Measurements from ENCODE around the gene KLHL25.

DNA sequence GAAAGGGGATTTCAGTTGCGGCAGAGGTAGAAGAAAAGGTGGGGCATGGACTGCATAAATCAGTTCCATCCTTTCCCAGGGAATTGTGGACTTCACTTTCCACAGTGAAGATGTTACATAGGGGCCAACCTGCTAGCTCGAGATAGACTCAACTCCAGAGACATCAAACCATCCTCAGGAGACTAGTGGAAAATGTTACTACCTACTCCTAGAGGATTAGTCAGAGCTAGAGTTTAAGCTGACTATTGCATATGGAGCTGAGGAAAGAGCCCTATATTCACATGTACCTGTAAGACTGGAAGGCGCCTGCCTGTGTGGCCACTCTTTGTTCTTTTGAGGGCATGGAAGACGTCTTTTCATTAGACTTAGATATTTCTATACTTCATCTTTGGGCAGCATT is 69.2 kb downstream of the KLHL25 start:
- TF ChIP-seq, protein P1, sequence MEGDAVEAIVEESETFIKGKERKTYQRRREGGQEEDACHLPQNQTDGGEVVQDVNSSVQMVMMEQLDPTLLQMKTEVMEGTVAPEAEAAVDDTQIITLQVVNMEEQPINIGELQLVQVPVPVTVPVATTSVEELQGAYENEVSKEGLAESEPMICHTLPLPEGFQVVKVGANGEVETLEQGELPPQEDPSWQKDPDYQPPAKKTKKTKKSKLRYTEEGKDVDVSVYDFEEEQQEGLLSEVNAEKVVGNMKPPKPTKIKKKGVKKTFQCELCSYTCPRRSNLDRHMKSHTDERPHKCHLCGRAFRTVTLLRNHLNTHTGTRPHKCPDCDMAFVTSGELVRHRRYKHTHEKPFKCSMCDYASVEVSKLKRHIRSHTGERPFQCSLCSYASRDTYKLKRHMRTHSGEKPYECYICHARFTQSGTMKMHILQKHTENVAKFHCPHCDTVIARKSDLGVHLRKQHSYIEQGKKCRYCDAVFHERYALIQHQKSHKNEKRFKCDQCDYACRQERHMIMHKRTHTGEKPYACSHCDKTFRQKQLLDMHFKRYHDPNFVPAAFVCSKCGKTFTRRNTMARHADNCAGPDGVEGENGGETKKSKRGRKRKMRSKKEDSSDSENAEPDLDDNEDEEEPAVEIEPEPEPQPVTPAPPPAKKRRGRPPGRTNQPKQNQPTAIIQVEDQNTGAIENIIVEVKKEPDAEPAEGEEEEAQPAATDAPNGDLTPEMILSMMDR (IDR thresholded peaks at IDR 0.05) = no peak
- TF ChIP-seq SIN3A (IDR thresholded peaks at IDR 0.05; ENCODE audit: borderline replicate concordance, insufficient read depth, low read depth, low read length) = no peak
- TF ChIP-seq, protein P2, sequence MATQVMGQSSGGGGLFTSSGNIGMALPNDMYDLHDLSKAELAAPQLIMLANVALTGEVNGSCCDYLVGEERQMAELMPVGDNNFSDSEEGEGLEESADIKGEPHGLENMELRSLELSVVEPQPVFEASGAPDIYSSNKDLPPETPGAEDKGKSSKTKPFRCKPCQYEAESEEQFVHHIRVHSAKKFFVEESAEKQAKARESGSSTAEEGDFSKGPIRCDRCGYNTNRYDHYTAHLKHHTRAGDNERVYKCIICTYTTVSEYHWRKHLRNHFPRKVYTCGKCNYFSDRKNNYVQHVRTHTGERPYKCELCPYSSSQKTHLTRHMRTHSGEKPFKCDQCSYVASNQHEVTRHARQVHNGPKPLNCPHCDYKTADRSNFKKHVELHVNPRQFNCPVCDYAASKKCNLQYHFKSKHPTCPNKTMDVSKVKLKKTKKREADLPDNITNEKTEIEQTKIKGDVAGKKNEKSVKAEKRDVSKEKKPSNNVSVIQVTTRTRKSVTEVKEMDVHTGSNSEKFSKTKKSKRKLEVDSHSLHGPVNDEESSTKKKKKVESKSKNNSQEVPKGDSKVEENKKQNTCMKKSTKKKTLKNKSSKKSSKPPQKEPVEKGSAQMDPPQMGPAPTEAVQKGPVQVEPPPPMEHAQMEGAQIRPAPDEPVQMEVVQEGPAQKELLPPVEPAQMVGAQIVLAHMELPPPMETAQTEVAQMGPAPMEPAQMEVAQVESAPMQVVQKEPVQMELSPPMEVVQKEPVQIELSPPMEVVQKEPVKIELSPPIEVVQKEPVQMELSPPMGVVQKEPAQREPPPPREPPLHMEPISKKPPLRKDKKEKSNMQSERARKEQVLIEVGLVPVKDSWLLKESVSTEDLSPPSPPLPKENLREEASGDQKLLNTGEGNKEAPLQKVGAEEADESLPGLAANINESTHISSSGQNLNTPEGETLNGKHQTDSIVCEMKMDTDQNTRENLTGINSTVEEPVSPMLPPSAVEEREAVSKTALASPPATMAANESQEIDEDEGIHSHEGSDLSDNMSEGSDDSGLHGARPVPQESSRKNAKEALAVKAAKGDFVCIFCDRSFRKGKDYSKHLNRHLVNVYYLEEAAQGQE (IDR thresholded peaks at IDR 0.05; ENCODE audit: insufficient read depth in 1 of 2, low read depth in 2 of 2, low read length in 1 of 2) = no peak
- TF ChIP-seq POLR2AphosphoS5 (IDR thresholded peaks at IDR 0.05; ENCODE audit: low read depth, low read length) = no peak
